Measurements from ENCODE around the gene STARD3. TPM values are rescaled to one million over a fixed set of nuclear protein-coding genes. Genes with fewer than 3 reads are reported as not detected.

The STARD3 gene
- polyA plus RNA-seq, 1 donor from 2014 or later = 105 TPM

DNA sequence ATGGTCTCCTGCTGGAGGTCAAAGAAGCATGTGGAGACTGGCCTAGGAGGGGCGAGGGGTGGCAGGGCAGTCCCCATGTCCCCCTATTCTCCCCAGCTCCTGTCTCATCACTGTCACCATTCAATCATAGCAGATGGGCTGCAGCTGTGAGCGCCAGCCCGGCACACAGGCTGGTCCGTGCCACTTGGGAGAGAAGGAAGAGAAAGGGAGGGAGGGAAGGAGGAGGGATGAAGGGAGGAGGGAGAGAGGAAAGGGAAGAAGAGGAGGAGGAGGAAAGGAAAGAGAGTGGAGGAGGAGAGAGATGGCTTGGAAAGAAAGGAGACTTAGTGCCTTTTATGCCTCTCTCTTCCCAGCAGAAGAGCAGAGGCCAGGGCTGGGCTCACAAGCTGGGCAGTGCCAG, 41.6 kb upstream of the STARD3 start:
- H3K4me2 ChIP-seq (ENCODE audit: low read length) = no peak overlapping the region
- H3K27me3 ChIP-seq (ENCODE audit: insufficient read depth, low read depth, low read length) = peaks cover 94% of the 10 kb centered on the region
- no peak overlapping the region for H3K27ac ChIP-seq (ENCODE audit: low read length)

DNA sequence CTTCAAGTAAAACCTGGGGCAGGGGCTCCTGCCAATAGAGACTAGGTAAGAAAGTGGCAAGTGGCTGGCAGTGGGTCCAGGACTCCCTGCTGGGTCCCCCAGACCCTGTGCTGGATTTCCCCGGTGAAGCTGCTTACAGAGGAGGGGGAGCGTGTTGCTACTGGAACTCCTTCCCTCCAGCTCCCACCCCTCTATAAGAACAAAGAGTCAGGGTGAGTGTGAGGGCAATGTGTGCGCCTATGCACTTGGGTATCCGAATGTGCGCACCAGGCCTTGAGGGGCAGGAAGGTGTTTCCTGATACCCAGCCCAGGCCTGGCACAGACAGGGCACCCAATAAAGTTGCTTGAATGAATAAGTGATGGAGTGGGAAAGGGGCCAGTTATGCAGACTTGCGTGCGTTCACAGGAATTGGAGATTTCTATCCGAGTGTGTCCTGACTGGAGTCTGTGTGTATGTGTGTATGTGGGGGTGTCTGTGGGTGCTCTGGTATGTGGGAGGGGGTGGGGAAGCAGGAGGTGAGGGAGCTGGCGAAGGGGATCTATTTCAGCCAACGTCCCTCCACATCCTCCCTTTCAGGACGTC, 40.9 kb upstream of the STARD3 start:
- Histone ChIP-seq H3K9ac (ENCODE audit: low read length) (no peak overlapping the region), H3K9me3 (ENCODE audit: low read length) (no peaks in the 10 kb centered on the region), H3K27me3 (ENCODE audit: insufficient read depth, low read depth, low read length) (peaks cover 100% of the 10 kb centered on the region), H3F3A (ENCODE audit: insufficient read depth, low read length, poor library complexity, severe bottlenecking) (no peaks in the 10 kb centered on the region), H2AFZ (ENCODE audit: low read depth, low read length) (no peak overlapping the region), H4K20me1 (ENCODE audit: insufficient read depth) (no peaks in the 10 kb centered on the region), H3K4me3 (ENCODE audit: low read length) (no peak overlapping the region), H3K79me2 (replicated peaks; ENCODE audit: insufficient read depth, low read length) (no peaks in the 10 kb centered on the region), H3K27ac (ENCODE audit: low read length) (no peak overlapping the region), H3K36me3 (ENCODE audit: insufficient read depth, low read length) (no peaks in the 10 kb centered on the region), H3K9me2 (ENCODE audit: insufficient read depth, low read length) (no peaks in the 10 kb centered on the region), H3K4me2 (ENCODE audit: low read length) (no peak overlapping the region)
- no peak for TF ChIP-seq RAD21 (conservative IDR thresholded peaks at IDR 0.05)
- TF ChIP-seq EZH2 (IDR thresholded peaks at IDR 0.05; ENCODE audit: borderline replicate concordance, insufficient read depth, low read length, poor library complexity, severe bottlenecking) = no peak
- TF ChIP-seq, protein P1, sequence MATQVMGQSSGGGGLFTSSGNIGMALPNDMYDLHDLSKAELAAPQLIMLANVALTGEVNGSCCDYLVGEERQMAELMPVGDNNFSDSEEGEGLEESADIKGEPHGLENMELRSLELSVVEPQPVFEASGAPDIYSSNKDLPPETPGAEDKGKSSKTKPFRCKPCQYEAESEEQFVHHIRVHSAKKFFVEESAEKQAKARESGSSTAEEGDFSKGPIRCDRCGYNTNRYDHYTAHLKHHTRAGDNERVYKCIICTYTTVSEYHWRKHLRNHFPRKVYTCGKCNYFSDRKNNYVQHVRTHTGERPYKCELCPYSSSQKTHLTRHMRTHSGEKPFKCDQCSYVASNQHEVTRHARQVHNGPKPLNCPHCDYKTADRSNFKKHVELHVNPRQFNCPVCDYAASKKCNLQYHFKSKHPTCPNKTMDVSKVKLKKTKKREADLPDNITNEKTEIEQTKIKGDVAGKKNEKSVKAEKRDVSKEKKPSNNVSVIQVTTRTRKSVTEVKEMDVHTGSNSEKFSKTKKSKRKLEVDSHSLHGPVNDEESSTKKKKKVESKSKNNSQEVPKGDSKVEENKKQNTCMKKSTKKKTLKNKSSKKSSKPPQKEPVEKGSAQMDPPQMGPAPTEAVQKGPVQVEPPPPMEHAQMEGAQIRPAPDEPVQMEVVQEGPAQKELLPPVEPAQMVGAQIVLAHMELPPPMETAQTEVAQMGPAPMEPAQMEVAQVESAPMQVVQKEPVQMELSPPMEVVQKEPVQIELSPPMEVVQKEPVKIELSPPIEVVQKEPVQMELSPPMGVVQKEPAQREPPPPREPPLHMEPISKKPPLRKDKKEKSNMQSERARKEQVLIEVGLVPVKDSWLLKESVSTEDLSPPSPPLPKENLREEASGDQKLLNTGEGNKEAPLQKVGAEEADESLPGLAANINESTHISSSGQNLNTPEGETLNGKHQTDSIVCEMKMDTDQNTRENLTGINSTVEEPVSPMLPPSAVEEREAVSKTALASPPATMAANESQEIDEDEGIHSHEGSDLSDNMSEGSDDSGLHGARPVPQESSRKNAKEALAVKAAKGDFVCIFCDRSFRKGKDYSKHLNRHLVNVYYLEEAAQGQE (IDR thresholded peaks at IDR 0.05; ENCODE audit: borderline replicate concordance) = no peak
- TF ChIP-seq, protein P2, sequence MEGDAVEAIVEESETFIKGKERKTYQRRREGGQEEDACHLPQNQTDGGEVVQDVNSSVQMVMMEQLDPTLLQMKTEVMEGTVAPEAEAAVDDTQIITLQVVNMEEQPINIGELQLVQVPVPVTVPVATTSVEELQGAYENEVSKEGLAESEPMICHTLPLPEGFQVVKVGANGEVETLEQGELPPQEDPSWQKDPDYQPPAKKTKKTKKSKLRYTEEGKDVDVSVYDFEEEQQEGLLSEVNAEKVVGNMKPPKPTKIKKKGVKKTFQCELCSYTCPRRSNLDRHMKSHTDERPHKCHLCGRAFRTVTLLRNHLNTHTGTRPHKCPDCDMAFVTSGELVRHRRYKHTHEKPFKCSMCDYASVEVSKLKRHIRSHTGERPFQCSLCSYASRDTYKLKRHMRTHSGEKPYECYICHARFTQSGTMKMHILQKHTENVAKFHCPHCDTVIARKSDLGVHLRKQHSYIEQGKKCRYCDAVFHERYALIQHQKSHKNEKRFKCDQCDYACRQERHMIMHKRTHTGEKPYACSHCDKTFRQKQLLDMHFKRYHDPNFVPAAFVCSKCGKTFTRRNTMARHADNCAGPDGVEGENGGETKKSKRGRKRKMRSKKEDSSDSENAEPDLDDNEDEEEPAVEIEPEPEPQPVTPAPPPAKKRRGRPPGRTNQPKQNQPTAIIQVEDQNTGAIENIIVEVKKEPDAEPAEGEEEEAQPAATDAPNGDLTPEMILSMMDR (IDR thresholded peaks at IDR 0.05; ENCODE audit: poor library complexity, severe bottlenecking) = no peak
- no peak for TF ChIP-seq POLR2AphosphoS5 (IDR thresholded peaks at IDR 0.05)
- TF ChIP-seq MXI1 (conservative IDR thresholded peaks at IDR 0.05; ENCODE audit: poor library complexity, severe bottlenecking) = no peak
- TF ChIP-seq EP300 (conservative IDR thresholded peaks at IDR 0.05; ENCODE audit: poor library complexity, severe bottlenecking) = no peak
- no peak for TF ChIP-seq TAF1 (IDR thresholded peaks at IDR 0.05; ENCODE audit: low read depth)
- TF ChIP-seq SMC3 (conservative IDR thresholded peaks at IDR 0.05; ENCODE audit: poor library complexity) = no peak

More for the DNA sequence above, 41.6 kb upstream of the STARD3 start:
- Histone ChIP-seq H3K9ac (ENCODE audit: low read length) (no peak overlapping the region), H3F3A (ENCODE audit: insufficient read depth, low read length, poor library complexity, severe bottlenecking) (no peaks in the 10 kb centered on the region), H2AFZ (ENCODE audit: low read depth, low read length) (no peak overlapping the region), H3K9me2 (ENCODE audit: insufficient read depth, low read length) (no peaks in the 10 kb centered on the region), H4K20me1 (ENCODE audit: insufficient read depth) (no peaks in the 10 kb centered on the region), H3K9me3 (ENCODE audit: low read length) (no peaks in the 10 kb centered on the region), H3K36me3 (ENCODE audit: insufficient read depth, low read length) (no peaks in the 10 kb centered on the region), H3K4me3 (ENCODE audit: low read length) (no peak overlapping the region), H3K79me2 (replicated peaks; ENCODE audit: insufficient read depth, low read length) (no peaks in the 10 kb centered on the region)
- TF ChIP-seq EZH2 (IDR thresholded peaks at IDR 0.05; ENCODE audit: borderline replicate concordance, insufficient read depth, low read length, poor library complexity, severe bottlenecking) (no peak), SMC3 (conservative IDR thresholded peaks at IDR 0.05; ENCODE audit: poor library complexity) (no peak), EP300 (conservative IDR thresholded peaks at IDR 0.05; ENCODE audit: poor library complexity, severe bottlenecking) (no peak), TAF1 (IDR thresholded peaks at IDR 0.05; ENCODE audit: low read depth) (no peak), RAD21 (conservative IDR thresholded peaks at IDR 0.05) (no peak), POLR2AphosphoS5 (IDR thresholded peaks at IDR 0.05) (no peak), MXI1 (conservative IDR thresholded peaks at IDR 0.05; ENCODE audit: poor library complexity, severe bottlenecking) (no peak)
- TF ChIP-seq, protein P1 (IDR thresholded peaks at IDR 0.05; ENCODE audit: borderline replicate concordance) = no peak
- TF ChIP-seq, protein P2 (IDR thresholded peaks at IDR 0.05; ENCODE audit: poor library complexity, severe bottlenecking) = no peak

Measured in neural cell (in vitro differentiated cells).